GM18498 (cell line): ENCODE measurements around the gene WDR11.
"Not testable (repeated sequence)": the region's sequence is repeated elsewhere in the genome, so short reads cannot be mapped to it uniquely, and the experiment has no call there.

Source experiments
- ATAC-seq: cut with Tn5 transposase; IDR thresholded peaks from one replicate; pipeline ENCODE4 v1.9.1; 2021; ENCODE audit warnings: mild to moderate bottlenecking, moderate library complexity; ENCODE audit not compliant: unreplicated experiment

Gene WDR11

GRCh38 chr10:120838941-120839340 lies 12.2 kb upstream of the WDR11 start:
- ATAC-seq, result no peak

GRCh38 chr10:120841522-120842189 lies 9.5 kb upstream of the WDR11 start:
- no peak for ATAC-seq

GRCh38 chr10:120854388-120854787 lies 3.2 kb downstream of the WDR11 start:
- no peak for ATAC-seq

- no peak for ATAC-seq
Measured at GRCh38 chr10:120861178-120861855, 10.2 kb downstream of the WDR11 start.

GRCh38 chr10:120873741-120874140 lies 22.6 kb downstream of the WDR11 start:
- ATAC-seq, result no peak

- ATAC-seq, result no peak
Measured at GRCh38 chr10:120883071-120883470, 31.9 kb downstream of the WDR11 start.

GRCh38 chr10:120887482-120887881 lies 36.3 kb downstream of the WDR11 start:
- no peak for ATAC-seq

GRCh38 chr10:120891365-120891764 lies 40.2 kb downstream of the WDR11 start:
- no peak for ATAC-seq

- ATAC-seq, result no peak
Measured at GRCh38 chr10:120894556-120894955, 43.4 kb downstream of the WDR11 start.

- ATAC-seq, result no peak
Measured at GRCh38 chr10:120897343-120897742, 46.2 kb downstream of the WDR11 start.

- no peak for ATAC-seq
Measured at GRCh38 chr10:120905268-120905667, 54.1 kb downstream of the WDR11 start.

- no peak for ATAC-seq
Measured at GRCh38 chr10:120917521-120918250, 66.5 kb downstream of the WDR11 start.

- not testable (repeated sequence) for ATAC-seq
Measured at GRCh38 chr10:120923886-120924285, 72.7 kb downstream of the WDR11 start.

- no peak for ATAC-seq
Measured at GRCh38 chr10:120926611-120927010, 75.4 kb downstream of the WDR11 start.

GRCh38 chr10:120927352-120927751 lies 76.2 kb downstream of the WDR11 start:
- no peak for ATAC-seq

- ATAC-seq, result no peak
Measured at GRCh38 chr10:120929166-120929565, 78.0 kb downstream of the WDR11 start.

- no peak for ATAC-seq
Measured at GRCh38 chr10:120931423-120931822, 80.3 kb downstream of the WDR11 start.

GRCh38 chr10:120931999-120932398 lies 80.8 kb downstream of the WDR11 start:
- no peak for ATAC-seq

- no peak for ATAC-seq
Measured at GRCh38 chr10:120938822-120939221, 87.7 kb downstream of the WDR11 start.

- no peak for ATAC-seq
Measured at GRCh38 chr10:120940299-120940900, 89.2 kb downstream of the WDR11 start.

GRCh38 chr10:120941501-120941900 lies 90.3 kb downstream of the WDR11 start:
- no peak for ATAC-seq
